H1 (cell line): ENCODE data around the gene FIGNL1. TPM values are rescaled to one million over a fixed set of nuclear protein-coding genes. Genes with fewer than 3 reads are reported as not detected.

Source experiments
- CTCF ChIA-PET: fragments of 300-600 bp; sonication (Branson Sonifier 250); formaldehyde crosslinking; loops from one replicate; lab custom pipeline; 2021; ENCODE audit not compliant: partially characterized antibody; lab: Charles Lee
- POLR2A ChIA-PET: fragments of 300-600 bp; sonication (Branson Sonifier 250); formaldehyde crosslinking; loops from one replicate; lab custom pipeline; 2021; ENCODE audit warnings: inconsistent platforms; ENCODE audit not compliant: partially characterized antibody; lab: Charles Lee
- DNase-seq, 2 experiments: peaks; one replicate each; pipeline versions ENCODE4 v3.0.0 to v3.0.0-alpha.2; 2010 to 2022; ENCODE audit warnings: low spot score in 2 of 2, low read depth in 1 of 2, mixed read lengths in 1 of 2
- FAIRE-seq: peaks from 2 replicates; lab custom pipeline; 2011; peaks lifted over from hg19 to GRCh38; lab: Jason Lieb, UNC
- H2AFZ ChIP-seq: 2 replicates; pipeline ENCODE4 v1.8.1; 2012; ENCODE audit warnings: low read length, inconsistent platforms
- H2AK5ac ChIP-seq: 2 replicates; pipeline ENCODE4 v1.6.1; 2013; ENCODE audit warnings: low read depth, low read length
- H2BK120ac ChIP-seq: replicated peaks from 2 replicates; pipeline ENCODE3; 2013; ENCODE audit warnings: low read depth, low read length, inconsistent platforms
- H2BK12ac ChIP-seq: 2 replicates; pipeline ENCODE4 v1.6.1; 2013; ENCODE audit warnings: low read depth, low read length
- H2BK15ac ChIP-seq: 2 replicates; pipeline ENCODE4 v1.6.1; 2013; ENCODE audit warnings: low read length
- H2BK20ac ChIP-seq: 2 replicates; pipeline ENCODE4 v1.6.1; 2013; ENCODE audit warnings: low read length
- H2BK5ac ChIP-seq: 2 replicates; pipeline ENCODE4 v1.6.1; 2013; ENCODE audit warnings: low read depth, low read length
- H3K14ac ChIP-seq: 2 replicates; pipeline ENCODE4 v1.6.1; 2013; ENCODE audit warnings: inconsistent platforms; ENCODE audit not compliant: insufficient read length
- H3K18ac ChIP-seq: 2 replicates; pipeline ENCODE4 v1.6.1; 2013; ENCODE audit warnings: low read length; ENCODE audit errors: extremely low read depth
- H3K23ac ChIP-seq: 2 replicates; pipeline ENCODE4 v1.6.1; 2013; ENCODE audit warnings: inconsistent platforms; ENCODE audit not compliant: insufficient read length
- H3K23me2 ChIP-seq: 2 replicates; pipeline ENCODE4 v1.6.1; 2013; ENCODE audit warnings: low read depth, low read length
- H3K27ac ChIP-seq: 2 replicates; pipeline ENCODE4 v1.6.1; 2011; ENCODE audit warnings: low read depth, low read length, inconsistent platforms
- H3K27me3 ChIP-seq, 4 experiments: replicated peaks in 1 of 4; 1 replicate in 1 of 4; 2 replicates in 3 of 4; pipeline versions ENCODE4 v1.6.1 to v1.8.1; 2011 to 2013; ENCODE audit warnings: low read length in 3 of 4, mild to moderate bottlenecking in 3 of 4, inconsistent platforms in 2 of 4, mixed read lengths in 2 of 4, moderate library complexity in 1 of 4; ENCODE audit not compliant: control insufficient read depth in 3 of 4, insufficient read depth in 3 of 4; ENCODE audit errors: extremely low read depth in 1 of 4
- H3K36me3 ChIP-seq, 4 experiments: 2 replicates each; pipeline versions ENCODE4 v1.6.1 to v1.8.1; 2011 to 2013; ENCODE audit warnings: mild to moderate bottlenecking in 4 of 4, low read length in 3 of 4, moderate library complexity in 2 of 4, control low read depth in 1 of 4, inconsistent platforms in 1 of 4; ENCODE audit not compliant: insufficient read depth in 4 of 4, control insufficient read depth in 2 of 4
- H3K4ac ChIP-seq: replicated peaks from 2 replicates; pipeline ENCODE3; 2013; ENCODE audit warnings: low read length, low read depth, mixed read lengths, inconsistent platforms; ENCODE audit not compliant: insufficient read length
- H3K4me1 ChIP-seq, 4 experiments: replicated peaks in 1 of 4; 1 replicate in 1 of 4; 2 replicates in 3 of 4; pipeline versions ENCODE4 v1.6.1 to v1.8.1; 2011 to 2013; ENCODE audit warnings: low read length in 3 of 4, inconsistent platforms in 2 of 4, mixed read lengths in 1 of 4; ENCODE audit not compliant: insufficient read depth in 4 of 4, control insufficient read depth in 3 of 4
- H3K4me2 ChIP-seq, 2 experiments: 2 replicates each; pipeline versions ENCODE4 v1.6.1 to v1.8.1; 2011 to 2013; ENCODE audit warnings: low read depth in 2 of 2, low read length in 2 of 2, control low read depth in 1 of 2, inconsistent platforms in 1 of 2, mild to moderate bottlenecking in 1 of 2; ENCODE audit not compliant: insufficient read depth in 1 of 2
- H3K4me3 ChIP-seq, 4 experiments: fragments of 200-600, 300-600 bp in 1 of 4; sonication (generic), shearing (Covaris generic), sonication (Bioruptor Twin) in 1 of 4; 2 replicates each; pipeline versions ENCODE4 v1.5.1 to v1.8.1; 2011 to 2016; ENCODE audit warnings: low read length in 4 of 4, low read depth in 3 of 4, control low read depth in 2 of 4, inconsistent platforms in 2 of 4, mild to moderate bottlenecking in 2 of 4, mixed read lengths in 1 of 4, moderate library complexity in 1 of 4; ENCODE audit not compliant: insufficient read depth in 2 of 4; ENCODE audit errors: extremely low read depth in 1 of 4
- H3K56ac ChIP-seq: replicated peaks from 2 replicates; pipeline ENCODE3; 2013; ENCODE audit warnings: low read depth, mild to moderate bottlenecking, mixed read lengths, low read length, inconsistent platforms; ENCODE audit not compliant: insufficient read length
- H3K79me1 ChIP-seq: 2 replicates; pipeline ENCODE4 v1.6.1; 2013; ENCODE audit warnings: low read depth, low read length, control low read depth
- H3K79me2 ChIP-seq, 2 experiments: 2 replicates each; pipeline versions ENCODE4 v1.6.1 to v1.8.1; 2012 to 2013; ENCODE audit warnings: low read length in 2 of 2, mild to moderate bottlenecking in 2 of 2, inconsistent platforms in 1 of 2; ENCODE audit not compliant: insufficient read depth in 2 of 2, control insufficient read depth in 1 of 2
- H3K9ac ChIP-seq, 4 experiments: replicated peaks in 1 of 4; 1 replicate in 1 of 4; 2 replicates in 3 of 4; pipeline versions ENCODE4 v1.6.1 to v1.8.1; 2011 to 2013; ENCODE audit warnings: low read depth in 3 of 4, low read length in 3 of 4, control low read depth in 2 of 4, mild to moderate bottlenecking in 2 of 4, moderate library complexity in 2 of 4, inconsistent platforms in 1 of 4; ENCODE audit errors: extremely low read depth in 1 of 4
- H3K9me3 ChIP-seq, 2 experiments: 2 replicates each; pipeline versions ENCODE4 v1.6.1 to v1.8.1; 2012 to 2013; ENCODE audit warnings: mild to moderate bottlenecking in 2 of 2, moderate library complexity in 2 of 2, control low read depth in 1 of 2, inconsistent platforms in 1 of 2, low read depth in 1 of 2, low read length in 1 of 2, mixed read lengths in 1 of 2; ENCODE audit not compliant: insufficient read depth in 2 of 2
- H4K20me1 ChIP-seq, 2 experiments: replicated peaks in 1 of 2; 2 replicates each; pipeline versions ENCODE3 to v1.8.1; 2011 to 2013; ENCODE audit warnings: inconsistent platforms in 2 of 2, low read length in 2 of 2, mild to moderate bottlenecking in 1 of 2; ENCODE audit not compliant: insufficient read depth in 2 of 2, control insufficient read depth in 1 of 2
- H4K5ac ChIP-seq: 2 replicates; pipeline ENCODE4 v1.6.1; 2013; ENCODE audit warnings: low read length, low read depth, mixed read lengths, inconsistent platforms; ENCODE audit not compliant: insufficient read length
- H4K8ac ChIP-seq: 2 replicates; pipeline ENCODE4 v1.8.0; 2013; ENCODE audit warnings: mild to moderate bottlenecking, moderate library complexity, low read length, inconsistent platforms; ENCODE audit not compliant: insufficient read depth; ENCODE audit errors: extremely low read depth
- H4K91ac ChIP-seq: replicated peaks from 2 replicates; pipeline ENCODE3; 2013; ENCODE audit warnings: low read length, mixed read lengths, inconsistent platforms; ENCODE audit not compliant: insufficient read length
- BACH1 ChIP-seq: IDR thresholded peaks from 2 replicates; pipeline ENCODE4 v1.6.1; 2012; ENCODE audit warnings: low read length, improper control_type of control experiment
- CHD1 ChIP-seq: IDR thresholded peaks from 2 replicates; pipeline ENCODE4 v1.6.1; 2012; ENCODE audit warnings: low read depth, low read length, improper control_type of control experiment
- CREB1 ChIP-seq: IDR thresholded peaks from 2 replicates; pipeline ENCODE4 v1.6.1; 2012; ENCODE audit warnings: inconsistent platforms
- EP300 ChIP-seq, 2 experiments: IDR thresholded peaks; 1 replicate in 1 of 2; 2 replicates in 1 of 2; pipeline ENCODE4 v1.6.1; 2011 to 2012; ENCODE audit warnings: low read depth in 2 of 2, low read length in 2 of 2, mild to moderate bottlenecking in 2 of 2, borderline replicate concordance in 1 of 2, inconsistent platforms in 1 of 2, moderate library complexity in 1 of 2
- GABPA ChIP-seq: IDR thresholded peaks from 2 replicates; pipeline ENCODE4 v1.6.1; 2011; ENCODE audit warnings: mild to moderate bottlenecking, low read length, moderate library complexity, borderline replicate concordance; ENCODE audit not compliant: insufficient read depth
- HDAC6 ChIP-seq: IDR thresholded peaks from one replicate; pipeline ENCODE4 v1.7.1; 2012; ENCODE audit warnings: low read depth, mild to moderate bottlenecking, inconsistent platforms, low read length, moderate library complexity
- KDM4A ChIP-seq: IDR thresholded peaks from one replicate; pipeline ENCODE4 v1.7.1; 2012; ENCODE audit warnings: low read depth, mild to moderate bottlenecking, moderate library complexity, low read length, inconsistent platforms; ENCODE audit not compliant: severe bottlenecking
- NANOG ChIP-seq: IDR thresholded peaks from 2 replicates; pipeline ENCODE4 v1.6.1; 2011; ENCODE audit warnings: low read length, low read depth, mild to moderate bottlenecking, inconsistent platforms; ENCODE audit not compliant: insufficient read depth, poor library complexity, severe bottlenecking
- POLR2AphosphoS5 ChIP-seq: IDR thresholded peaks from 2 replicates; pipeline ENCODE4 v1.6.1; 2011; ENCODE audit warnings: low read depth, low read length
- RXRA ChIP-seq: IDR thresholded peaks from 2 replicates; pipeline ENCODE4 v1.6.1; 2011; ENCODE audit warnings: low read depth, mild to moderate bottlenecking, low read length, moderate library complexity; ENCODE audit not compliant: insufficient read depth
- SP4 ChIP-seq: IDR thresholded peaks from 2 replicates; pipeline ENCODE4 v1.6.1; 2012; ENCODE audit warnings: low read length, inconsistent platforms
- TAF7 ChIP-seq: optimal IDR thresholded peaks from 2 replicates; pipeline ENCODE3; 2011; ENCODE audit warnings: low read depth, mild to moderate bottlenecking, inconsistent platforms, low read length, moderate library complexity, borderline replicate concordance
- TEAD4 ChIP-seq: IDR thresholded peaks from 2 replicates; pipeline ENCODE4 v1.6.1; 2012; ENCODE audit warnings: low read depth, low read length, inconsistent platforms, mixed read lengths
- WGBS, 2 experiments: shearing (Covaris generic) in 1 of 2; methylation state at CpG; one replicate each; pipeline versions ENCODE4 v1.1.6 to v1.1.7; 2013 to 2015; ENCODE audit warnings: low lambda C conversion rate in 2 of 2, mixed read lengths in 2 of 2, inconsistent platforms in 1 of 2, low coverage in 1 of 2, missing lambda C conversion rate in 1 of 2; ENCODE audit not compliant: insufficient replicate concordance in 2 of 2, insufficient coverage in 1 of 2, insufficient read length in 1 of 2; ENCODE audit errors: extremely low coverage in 1 of 2, missing lambda C conversion rate in 1 of 2; 5-methylcytosine and 5-hydroxymethylcytosine counted together
- polyA plus RNA-seq, 7 experiments: library from polyadenylated mRNA; depleted of rRNA in 3 of 7; stranded (reverse) in 5 of 7; unstranded in 2 of 7; fragments of >200 nt in 5 of 7; fragments of 200-250 nt in 2 of 7; gene quantifications; 1 replicate in 5 of 7; 2 replicates in 1 of 7; 4 replicates in 1 of 7; pipeline versions ENCODE4 v1.2.1 to v1.2.3, GENCODE V29; 2011 to 2013; ENCODE audit warnings: missing spikeins in 2 of 7, mixed read lengths in 2 of 7
- total RNA-seq: library from RNA; stranded (reverse); fragmentation: NEBNext Ultra II Directional; extraction: Animal tissue kit (Norgen Biotek cat#: 25700); gene quantifications from 2 replicates; pipeline ENCODE4 v1.2.1, GENCODE V29; 2021

The FIGNL1 gene
- total and polyA plus RNA-seq, 2 of the 8 experiments (the other 6 are each of a cell fraction or from before 2014, with no cell fraction given), result 6.5 to 9.9 TPM

DNA sequence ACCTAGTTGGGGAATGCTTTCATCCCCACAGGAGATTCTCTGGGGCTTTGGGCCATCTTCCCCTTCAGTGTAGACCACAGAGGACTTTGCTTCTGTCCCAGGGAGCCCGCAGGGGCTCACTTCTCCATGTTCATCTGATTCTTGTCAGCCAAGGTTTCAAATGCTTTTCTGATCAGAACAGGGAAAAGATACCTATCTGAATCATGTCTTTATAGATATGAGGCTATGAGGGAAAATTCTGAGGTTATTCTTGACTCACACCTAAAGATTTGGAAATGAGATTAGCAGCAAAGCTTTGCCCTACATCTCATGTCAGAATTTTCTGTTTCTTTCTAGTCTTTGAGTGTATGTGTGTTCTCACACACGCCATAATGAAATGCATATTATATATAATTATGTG lies 53.3 kb downstream of the FIGNL1 start:
- Histone ChIP-seq H2BK120ac (no peak overlapping the region), H3K9me3 (no peaks in the 10 kb centered on the region), H3K79me1 (no peaks in the 10 kb centered on the region), H3K18ac (no peak overlapping the region), H2BK12ac (no peak overlapping the region), H3K14ac (no peak overlapping the region), H4K8ac (no peak overlapping the region), H3K4me2 (no peak overlapping the region), H3K27me3 (no peaks in the 10 kb centered on the region), H2BK5ac (no peak overlapping the region), H3K36me3 (no peaks in the 10 kb centered on the region), H3K23ac (no peak overlapping the region), H3K56ac (no peak overlapping the region), H3K27ac (no peak overlapping the region), H3K79me2 (no peaks in the 10 kb centered on the region), H2AFZ (no peak overlapping the region), H2BK20ac (no peak overlapping the region), H3K4ac (no peak overlapping the region), H3K9ac (no peak overlapping the region), H3K23me2 (no peaks in the 10 kb centered on the region), H4K20me1 (no peaks in the 10 kb centered on the region), H4K91ac (no peak overlapping the region), H4K5ac (no peak overlapping the region), H2BK15ac (no peak overlapping the region), H3K4me1 (peaks cover 0 to 2% (median 0%) of the 10 kb centered on the region in 4 experiments; a peak in 1 of 7 replicates), H3K4me3 (no peak overlapping the region), H2AK5ac (no peak overlapping the region)
- 92% methylated on average over 2 of the region's 2 CpGs; no CpG with 5 or more reads in 1 of the 2 experiments for whole genome bisulfite sequencing, 2 experiments
- POLR2A ChIA-PET, result no interaction called here
- TF ChIP-seq TEAD4 (no peak), EP300 (IDR thresholded peaks at IDR 0.05; ENCODE audit: borderline replicate concordance in 1 of 2, low read depth in 2 of 2, low read length in 2 of 2) (no peak), TAF7 (no peak), POLR2AphosphoS5 (no peak), GABPA (no peak), HDAC6 (no peak), NANOG (no peak), KDM4A (no peak), CHD1 (no peak), CREB1 (no peak), BACH1 (no peak), RXRA (no peak), SP4 (no peak)
- DNase-seq, result no peak
- CTCF ChIA-PET, result no interaction called here
- FAIRE-seq, result no peak
